Skeletal muscle satellite cell (primary cell): Measurements from ENCODE around the gene ARMC6.

ENCODE experiments used
- H3K27me3 ChIP-seq: 2 replicates; pipeline ENCODE4 v1.7.0; 2013; ENCODE audit warnings: low read length; ENCODE audit not compliant: control insufficient read depth, insufficient read depth
- H3K36me3 ChIP-seq: 2 replicates; pipeline ENCODE4 v1.7.0; 2013; ENCODE audit warnings: mild to moderate bottlenecking, control low read depth, low read length; ENCODE audit not compliant: insufficient read depth
- H3K4me1 ChIP-seq: 2 replicates; pipeline ENCODE4 v1.7.0; 2013; ENCODE audit warnings: low read length; ENCODE audit not compliant: control insufficient read depth, insufficient read depth
- H3K4me2 ChIP-seq: 2 replicates; pipeline ENCODE4 v1.7.0; 2013; ENCODE audit warnings: mild to moderate bottlenecking, low read length
- H3K4me3 ChIP-seq: 2 replicates; pipeline ENCODE4 v1.7.0; 2013; ENCODE audit warnings: low read length
- H3K9ac ChIP-seq: 2 replicates; pipeline ENCODE4 v1.7.0; 2013; ENCODE audit warnings: mild to moderate bottlenecking, low read depth, low read length, moderate library complexity
- H3K9me3 ChIP-seq: replicated peaks from 2 replicates; pipeline ENCODE4 v1.7.0; 2013; ENCODE audit warnings: mild to moderate bottlenecking, control low read depth, low read length

ARMC6 gene

DNA sequence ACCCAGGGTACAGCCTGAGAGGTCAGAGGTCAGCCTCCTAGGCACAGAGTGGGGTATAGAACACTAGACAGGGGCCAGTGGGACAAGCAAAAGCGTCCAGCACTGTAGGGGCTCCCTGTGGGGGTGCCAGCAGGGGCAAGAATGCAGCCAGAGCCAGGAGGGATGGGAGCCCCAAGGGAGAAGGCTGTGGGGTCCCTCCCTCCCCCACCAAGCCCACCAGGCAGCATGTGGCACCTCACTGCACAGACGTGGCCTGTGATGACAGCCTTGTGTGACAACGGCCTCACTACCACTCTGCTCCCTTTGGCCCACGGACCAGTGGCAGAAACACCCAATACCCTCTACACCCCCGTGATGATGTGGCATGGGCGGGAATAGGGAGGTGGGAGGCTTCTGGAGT, 10.1 kb downstream of the ARMC6 start:
- Histone ChIP-seq H3K9ac (no peak overlapping the region), H3K36me3 (peaks cover 30% of the 10 kb centered on the region), H3K4me3 (no peak overlapping the region), H3K4me2 (no peak overlapping the region), H3K4me1 (peaks cover 4% of the 10 kb centered on the region), H3K9me3 (no peaks in the 10 kb centered on the region), H3K27me3 (no peaks in the 10 kb centered on the region)

DNA sequence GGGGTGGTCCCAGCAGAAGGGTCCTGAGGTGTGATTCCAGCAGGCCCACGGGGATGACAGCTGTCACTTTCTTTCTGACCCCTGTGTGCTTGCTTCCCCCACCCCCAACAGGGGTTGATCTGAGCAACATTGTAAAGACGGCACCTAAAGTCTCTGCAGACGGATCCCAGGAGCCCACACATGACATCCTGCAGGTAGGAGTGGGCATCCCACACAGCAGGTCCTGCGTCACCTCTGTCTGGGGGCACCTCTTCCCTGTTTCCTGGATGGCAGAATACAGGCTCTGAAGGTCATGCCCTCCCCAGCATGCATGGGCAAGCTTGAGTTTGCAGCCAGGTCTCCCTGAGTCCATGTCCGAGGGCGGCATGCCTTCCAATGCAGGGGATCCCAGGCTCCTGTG, 10.5 kb downstream of the ARMC6 start:
- no peak overlapping the region for H3K4me2 ChIP-seq
- no peaks in the 10 kb centered on the region for H3K9me3 ChIP-seq
- no peak overlapping the region for H3K4me3 ChIP-seq
- peaks cover 4% of the 10 kb centered on the region for H3K4me1 ChIP-seq
- H3K36me3 ChIP-seq: peaks cover 30% of the 10 kb centered on the region
- H3K27me3 ChIP-seq: no peaks in the 10 kb centered on the region
- no peak overlapping the region for H3K9ac ChIP-seq

DNA sequence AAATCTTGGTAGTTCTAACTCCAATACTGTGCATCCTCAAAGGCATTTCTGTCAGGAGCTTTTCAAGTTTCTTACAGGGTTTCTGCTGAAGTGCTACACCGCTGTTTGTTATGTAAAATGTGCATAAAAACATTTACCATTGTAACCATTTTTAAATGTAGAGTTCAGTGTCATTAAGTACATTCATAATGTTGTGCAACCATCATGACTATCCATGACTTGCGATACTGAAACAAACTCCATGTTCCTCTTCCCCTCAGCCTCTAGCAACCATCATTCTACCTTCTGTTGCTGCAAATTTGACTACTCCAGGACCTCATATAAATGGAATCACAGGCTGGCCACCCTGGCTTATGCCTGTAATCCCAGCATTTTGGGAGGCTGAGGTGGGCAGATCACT, 16.0 kb downstream of the ARMC6 start:
- Histone ChIP-seq H3K9ac (no peak overlapping the region), H3K4me2 (no peak overlapping the region), H3K4me1 (no peaks in the 10 kb centered on the region), H3K36me3 (peaks cover 42% of the 10 kb centered on the region), H3K27me3 (no peaks in the 10 kb centered on the region), H3K9me3 (no peaks in the 10 kb centered on the region), H3K4me3 (no peak overlapping the region)

DNA sequence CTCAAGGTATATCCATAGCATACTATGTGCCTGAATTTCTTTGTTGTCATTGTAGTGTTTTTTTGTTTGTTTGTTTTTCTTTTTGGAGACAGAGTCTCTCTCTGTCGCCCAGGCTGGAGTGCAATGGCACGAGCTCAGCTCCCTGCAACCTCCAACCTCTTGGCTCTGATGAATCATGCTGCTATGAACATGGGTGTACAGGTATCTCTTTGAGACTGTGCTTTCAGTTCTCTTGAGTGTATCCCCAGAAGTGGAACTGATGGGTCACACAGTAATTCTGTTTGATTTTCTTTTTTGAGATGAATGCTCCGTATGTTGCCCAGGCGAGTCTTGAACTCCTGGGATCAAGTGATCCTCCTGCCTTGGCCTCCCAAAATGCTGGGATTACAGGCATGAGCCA, 16.7 kb downstream of the ARMC6 start:
- Histone ChIP-seq H3K4me1 (no peaks in the 10 kb centered on the region), H3K4me3 (no peak overlapping the region), H3K36me3 (peaks cover 45% of the 10 kb centered on the region), H3K4me2 (no peak overlapping the region), H3K27me3 (no peaks in the 10 kb centered on the region), H3K9me3 (no peaks in the 10 kb centered on the region), H3K9ac (no peak overlapping the region)

DNA sequence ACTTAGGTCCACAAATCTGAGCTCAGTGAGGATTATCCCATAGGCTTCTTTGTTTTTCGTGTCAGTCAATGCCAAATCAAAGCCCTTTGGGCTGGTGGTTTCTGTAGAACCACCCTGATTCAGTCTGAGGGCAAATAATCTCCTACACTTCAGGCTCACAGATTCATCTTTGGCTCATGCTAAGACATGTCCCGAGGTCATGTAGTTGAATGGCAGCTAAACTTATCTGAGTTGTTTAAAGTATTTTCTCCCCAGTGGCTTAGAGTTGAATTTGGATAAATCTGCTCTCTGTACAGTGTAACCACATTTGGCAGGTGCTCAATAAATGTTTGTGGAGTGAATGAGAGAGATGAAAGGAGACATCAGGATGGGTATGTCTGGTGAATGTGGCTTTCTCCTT, 17.3 kb downstream of the ARMC6 start:
- Histone ChIP-seq H3K4me2 (no peak overlapping the region), H3K9me3 (no peaks in the 10 kb centered on the region), H3K36me3 (peaks cover 52% of the 10 kb centered on the region), H3K4me1 (no peaks in the 10 kb centered on the region), H3K9ac (no peak overlapping the region), H3K27me3 (no peaks in the 10 kb centered on the region), H3K4me3 (no peak overlapping the region)

DNA sequence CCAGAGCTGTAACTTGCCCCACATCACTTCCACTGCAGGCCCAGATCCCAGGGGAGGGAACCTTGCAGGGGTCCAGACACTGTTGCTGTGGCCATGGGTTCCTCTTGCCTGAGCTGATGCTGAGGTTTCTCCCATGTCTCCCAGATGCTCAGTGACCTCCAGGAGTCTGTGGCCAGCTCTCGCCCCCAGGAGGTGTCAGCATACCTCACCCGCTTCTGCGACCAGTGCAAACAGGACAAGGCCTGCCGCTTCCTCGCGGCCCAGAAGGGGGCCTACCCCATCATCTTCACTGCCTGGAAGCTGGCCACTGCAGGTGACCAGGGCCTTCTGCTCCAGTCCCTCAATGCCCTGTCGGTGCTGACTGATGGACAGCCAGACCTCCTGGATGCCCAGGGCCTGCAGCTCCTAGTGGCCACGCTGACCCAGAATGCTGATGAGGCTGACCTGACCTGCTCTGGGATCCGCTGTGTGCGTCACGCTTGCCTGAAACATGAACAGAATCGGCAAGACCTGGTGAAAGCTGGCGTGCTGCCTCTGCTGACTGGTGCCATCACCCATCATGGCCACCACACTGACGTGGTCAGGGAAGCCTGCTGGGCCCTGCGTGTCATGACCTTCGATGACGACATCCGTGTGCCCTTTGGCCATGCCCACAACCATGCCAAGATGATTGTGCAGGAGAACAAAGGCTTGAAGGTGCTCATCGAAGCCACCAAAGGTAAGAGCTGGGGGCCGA, 18.2 kb downstream of the ARMC6 start:
- Histone ChIP-seq H3K4me1 (no peaks in the 10 kb centered on the region), H3K4me3 (no peak overlapping the region), H3K27me3 (no peaks in the 10 kb centered on the region), H3K4me2 (no peak overlapping the region), H3K9me3 (no peaks in the 10 kb centered on the region), H3K9ac (no peak overlapping the region), H3K36me3 (peaks cover 55% of the 10 kb centered on the region)

DNA sequence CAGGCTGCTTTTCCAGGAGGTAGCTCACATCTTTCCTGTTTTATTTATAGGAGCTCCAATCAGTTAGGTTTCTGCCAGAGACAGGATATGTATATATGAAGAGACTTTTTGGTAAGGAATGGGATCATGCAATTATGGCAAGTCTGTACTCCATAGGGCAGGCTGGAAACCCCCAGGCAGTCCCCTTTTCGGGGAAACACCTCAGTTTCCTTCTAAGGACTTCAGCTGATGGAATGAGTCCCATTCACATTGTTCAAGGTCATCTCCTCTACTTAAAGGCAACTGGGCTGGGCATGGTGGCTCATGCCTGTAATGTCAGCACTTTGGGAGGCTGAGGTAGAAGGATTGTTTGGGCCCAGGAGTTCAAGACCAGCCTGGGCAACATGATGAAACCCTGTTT, 19.5 kb downstream of the ARMC6 start:
- no peaks in the 10 kb centered on the region for H3K27me3 ChIP-seq
- H3K9me3 ChIP-seq: no peaks in the 10 kb centered on the region
- H3K4me1 ChIP-seq: no peaks in the 10 kb centered on the region
- H3K4me3 ChIP-seq: no peak overlapping the region
- no peak overlapping the region for H3K4me2 ChIP-seq
- H3K9ac ChIP-seq: no peak overlapping the region
- H3K36me3 ChIP-seq: peaks cover 62% of the 10 kb centered on the region

DNA sequence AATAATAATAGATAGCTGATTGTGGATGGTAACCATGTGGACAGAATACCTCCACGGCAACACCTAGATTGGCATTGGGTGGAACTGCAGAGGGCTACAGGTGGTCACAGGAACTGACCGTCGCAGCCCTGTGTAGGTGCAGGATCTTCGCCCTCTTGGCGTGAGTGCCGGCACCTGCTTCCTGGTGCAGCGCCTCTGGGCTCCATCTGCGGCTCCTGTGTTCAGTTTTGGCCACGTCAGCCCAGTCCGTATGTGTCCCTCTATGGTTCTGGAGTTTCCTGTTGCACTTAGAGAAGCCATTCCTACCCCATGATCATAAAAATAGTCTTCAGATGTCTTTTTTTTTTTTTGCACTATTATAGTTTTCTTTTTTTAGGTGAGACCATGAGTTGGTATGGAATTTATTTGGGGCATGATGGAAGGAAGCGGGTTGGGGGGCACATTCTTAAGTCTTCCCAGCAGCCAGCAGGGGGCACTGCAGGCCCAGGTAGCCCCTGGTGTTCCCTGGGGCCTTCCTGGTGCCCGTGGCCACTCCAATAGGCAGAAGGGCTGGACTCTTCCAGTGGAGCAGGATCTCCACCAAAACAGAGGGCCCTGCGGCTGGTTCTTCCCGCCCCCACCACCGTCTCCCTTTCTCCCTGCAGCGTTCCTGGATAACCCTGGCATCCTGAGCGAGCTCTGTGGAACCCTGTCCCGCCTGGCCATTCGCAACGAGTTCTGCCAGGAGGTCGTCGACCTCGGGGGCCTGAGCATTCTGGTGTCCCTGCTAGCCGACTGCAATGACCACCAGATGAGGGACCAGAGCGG, 20.3 kb downstream of the ARMC6 start:
- Histone ChIP-seq H3K27me3 (no peaks in the 10 kb centered on the region), H3K4me3 (no peak overlapping the region), H3K9ac (no peak overlapping the region), H3K4me1 (no peaks in the 10 kb centered on the region), H3K9me3 (no peaks in the 10 kb centered on the region), H3K36me3 (peaks cover 67% of the 10 kb centered on the region), H3K4me2 (no peak overlapping the region)

DNA sequence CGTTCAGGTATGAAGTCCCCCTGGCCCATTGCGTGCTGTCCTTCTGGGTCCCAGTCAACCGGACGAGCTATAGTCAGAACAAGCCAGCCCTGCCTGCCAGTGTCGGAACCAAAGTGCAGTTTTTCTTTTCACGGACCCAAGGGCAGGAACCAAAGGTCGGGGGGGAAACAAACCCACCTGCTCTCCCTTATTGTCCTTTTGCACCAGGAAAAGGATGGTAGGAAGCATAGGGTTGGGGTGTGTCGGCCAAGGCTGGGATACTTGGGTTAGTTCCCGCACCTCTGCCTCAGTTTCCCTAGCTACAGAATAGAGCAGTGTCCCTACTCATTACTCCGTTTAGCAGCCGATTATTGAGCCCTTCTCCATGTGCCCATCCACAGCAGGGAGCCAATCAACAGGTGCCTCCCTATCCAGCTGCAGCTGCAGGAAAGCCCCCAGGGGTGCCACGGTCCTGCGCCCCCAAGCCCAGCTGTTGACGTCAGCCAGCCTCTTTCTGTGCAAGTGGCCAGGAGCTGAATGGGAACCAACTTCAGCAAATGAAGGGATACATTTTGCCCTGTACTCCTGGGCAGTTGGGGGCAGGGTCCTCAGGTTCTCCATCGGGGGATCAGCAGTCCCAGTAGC, 21.0 kb downstream of the ARMC6 start:
- Histone ChIP-seq H3K9me3 (no peaks in the 10 kb centered on the region), H3K9ac (no peak overlapping the region), H3K36me3 (peaks cover 70% of the 10 kb centered on the region), H3K4me1 (no peaks in the 10 kb centered on the region), H3K27me3 (no peaks in the 10 kb centered on the region), H3K4me3 (no peak overlapping the region), H3K4me2 (no peak overlapping the region)

DNA sequence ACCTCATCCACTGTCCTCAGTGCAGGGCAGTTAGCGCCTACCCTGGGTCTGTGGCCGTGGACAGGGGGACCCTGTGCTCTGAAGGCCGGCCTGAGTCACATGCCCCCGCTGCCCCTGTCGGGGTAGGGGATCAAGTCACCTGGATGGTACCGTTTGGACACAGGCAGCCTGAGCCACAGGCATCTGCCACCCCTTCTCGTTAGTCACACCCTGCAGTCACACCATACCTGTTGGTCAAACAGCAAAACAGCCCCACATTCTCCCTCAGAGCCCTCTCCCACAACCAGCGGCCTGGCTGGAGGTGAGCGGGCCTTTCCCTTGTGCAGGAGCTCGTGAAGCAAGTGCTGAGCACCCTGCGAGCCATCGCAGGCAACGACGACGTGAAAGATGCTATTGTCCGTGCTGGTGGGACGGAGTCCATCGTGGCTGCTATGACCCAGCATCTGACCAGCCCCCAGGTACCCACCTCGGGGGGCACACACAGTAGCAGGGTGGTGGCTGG, 21.6 kb downstream of the ARMC6 start:
- H3K4me1 ChIP-seq: no peaks in the 10 kb centered on the region
- no peaks in the 10 kb centered on the region for H3K27me3 ChIP-seq
- H3K9ac ChIP-seq: no peak overlapping the region
- H3K4me2 ChIP-seq: no peak overlapping the region
- H3K9me3 ChIP-seq: no peaks in the 10 kb centered on the region
- peaks cover 76% of the 10 kb centered on the region for H3K36me3 ChIP-seq
- H3K4me3 ChIP-seq: no peak overlapping the region

DNA sequence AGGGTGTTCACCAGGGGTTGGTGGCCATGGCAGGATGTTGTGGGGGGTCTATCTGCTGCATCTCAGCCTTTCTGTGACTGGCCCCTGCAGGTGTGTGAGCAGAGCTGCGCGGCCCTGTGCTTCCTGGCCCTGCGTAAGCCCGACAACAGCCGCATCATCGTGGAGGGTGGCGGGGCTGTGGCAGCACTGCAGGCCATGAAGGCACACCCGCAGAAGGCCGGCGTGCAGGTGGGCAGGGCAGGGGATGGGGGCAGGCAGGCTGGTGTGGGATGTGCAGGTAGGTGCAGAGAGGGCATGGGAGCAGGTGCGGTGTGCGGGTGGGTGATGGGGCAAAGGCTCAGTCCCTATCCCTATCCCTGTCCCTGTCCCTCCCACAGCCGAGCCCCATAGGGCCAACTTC, 22.3 kb downstream of the ARMC6 start:
- Histone ChIP-seq H3K4me1 (no peaks in the 10 kb centered on the region), H3K36me3 (peaks cover 73% of the 10 kb centered on the region), H3K4me3 (no peak overlapping the region), H3K9ac (no peak overlapping the region), H3K27me3 (no peaks in the 10 kb centered on the region), H3K4me2 (no peak overlapping the region), H3K9me3 (no peaks in the 10 kb centered on the region)
